Astrocyte of the spinal cord (primary cell): Measurements from ENCODE around the gene ST3GAL5.
"Not testable (repeated sequence)": the region's sequence is repeated elsewhere in the genome, so short reads cannot be mapped to it uniquely, and the experiment has no call there.

Experiments used
- DNase-seq: peaks from one replicate; pipeline ENCODE4 v3.0.0; 2011; ENCODE audit warnings: low read depth, low spot score
- H3K4me3 ChIP-seq: 2 replicates; pipeline ENCODE4 v1.5.1; 2011; ENCODE audit warnings: low read depth, mild to moderate bottlenecking, low read length, moderate library complexity
- in situ Hi-C: cut with HindIII; loops from 2 replicates; pipeline ENCODE4 v1.10.0; 2017; ENCODE audit warnings: low sequenced_read_pairs
- TF ChIP-seq, protein P1 (sequence below): IDR thresholded peaks from 2 replicates; pipeline ENCODE4 v1.5.1; 2012; ENCODE audit warnings: low read depth, mild to moderate bottlenecking, low read length, inconsistent platforms

Gene ST3GAL5

DNA sequence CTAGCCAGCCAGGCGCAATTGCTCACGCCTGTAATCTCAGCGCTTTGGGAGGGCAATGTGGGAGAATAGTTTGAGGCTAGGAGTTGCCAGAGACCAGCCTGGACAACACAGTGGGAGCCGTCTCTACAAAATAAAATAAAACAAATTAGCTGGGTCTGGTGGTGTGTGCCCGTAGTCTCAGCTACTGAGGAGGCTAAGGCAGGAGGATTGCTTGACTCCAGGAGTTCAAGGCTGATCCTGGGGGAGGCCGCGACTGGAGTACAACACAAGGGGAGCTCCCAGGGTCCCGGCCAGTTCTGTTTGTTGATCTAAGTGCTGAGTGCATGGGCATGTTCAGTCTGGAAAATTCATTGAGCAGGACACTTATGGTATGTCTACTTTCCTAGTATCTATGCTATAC, 2.6 kb downstream of the ST3GAL5 start:
- DNase-seq: no peak
- in situ Hi-C loops: no loop called here
- TF ChIP-seq, protein P1, sequence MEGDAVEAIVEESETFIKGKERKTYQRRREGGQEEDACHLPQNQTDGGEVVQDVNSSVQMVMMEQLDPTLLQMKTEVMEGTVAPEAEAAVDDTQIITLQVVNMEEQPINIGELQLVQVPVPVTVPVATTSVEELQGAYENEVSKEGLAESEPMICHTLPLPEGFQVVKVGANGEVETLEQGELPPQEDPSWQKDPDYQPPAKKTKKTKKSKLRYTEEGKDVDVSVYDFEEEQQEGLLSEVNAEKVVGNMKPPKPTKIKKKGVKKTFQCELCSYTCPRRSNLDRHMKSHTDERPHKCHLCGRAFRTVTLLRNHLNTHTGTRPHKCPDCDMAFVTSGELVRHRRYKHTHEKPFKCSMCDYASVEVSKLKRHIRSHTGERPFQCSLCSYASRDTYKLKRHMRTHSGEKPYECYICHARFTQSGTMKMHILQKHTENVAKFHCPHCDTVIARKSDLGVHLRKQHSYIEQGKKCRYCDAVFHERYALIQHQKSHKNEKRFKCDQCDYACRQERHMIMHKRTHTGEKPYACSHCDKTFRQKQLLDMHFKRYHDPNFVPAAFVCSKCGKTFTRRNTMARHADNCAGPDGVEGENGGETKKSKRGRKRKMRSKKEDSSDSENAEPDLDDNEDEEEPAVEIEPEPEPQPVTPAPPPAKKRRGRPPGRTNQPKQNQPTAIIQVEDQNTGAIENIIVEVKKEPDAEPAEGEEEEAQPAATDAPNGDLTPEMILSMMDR: no peak
- no peak overlapping the region for H3K4me3 ChIP-seq

DNA sequence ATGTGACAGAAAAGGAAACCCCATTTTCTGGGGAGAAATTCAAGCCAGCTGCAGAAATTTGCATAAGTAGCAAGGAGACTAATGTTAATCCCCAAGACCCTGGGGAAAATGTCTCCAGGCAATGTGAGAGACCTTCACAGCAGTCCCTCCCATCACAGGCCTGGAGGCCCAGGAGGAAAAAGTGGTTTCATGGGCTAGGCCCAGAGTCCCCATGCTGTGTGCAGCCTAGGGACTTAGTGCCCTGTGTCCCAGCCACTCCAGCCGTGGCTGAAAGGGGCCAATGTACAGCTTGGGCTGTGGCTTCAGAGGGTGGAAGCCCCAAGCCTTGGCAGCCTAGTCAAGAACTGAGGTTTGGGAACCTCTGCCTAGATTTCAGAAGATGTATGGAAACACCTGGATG, 7.0 kb downstream of the ST3GAL5 start:
- DNase-seq, H3K4me3 ChIP-seq, in situ Hi-C loops: not testable (repeated sequence)

DNA sequence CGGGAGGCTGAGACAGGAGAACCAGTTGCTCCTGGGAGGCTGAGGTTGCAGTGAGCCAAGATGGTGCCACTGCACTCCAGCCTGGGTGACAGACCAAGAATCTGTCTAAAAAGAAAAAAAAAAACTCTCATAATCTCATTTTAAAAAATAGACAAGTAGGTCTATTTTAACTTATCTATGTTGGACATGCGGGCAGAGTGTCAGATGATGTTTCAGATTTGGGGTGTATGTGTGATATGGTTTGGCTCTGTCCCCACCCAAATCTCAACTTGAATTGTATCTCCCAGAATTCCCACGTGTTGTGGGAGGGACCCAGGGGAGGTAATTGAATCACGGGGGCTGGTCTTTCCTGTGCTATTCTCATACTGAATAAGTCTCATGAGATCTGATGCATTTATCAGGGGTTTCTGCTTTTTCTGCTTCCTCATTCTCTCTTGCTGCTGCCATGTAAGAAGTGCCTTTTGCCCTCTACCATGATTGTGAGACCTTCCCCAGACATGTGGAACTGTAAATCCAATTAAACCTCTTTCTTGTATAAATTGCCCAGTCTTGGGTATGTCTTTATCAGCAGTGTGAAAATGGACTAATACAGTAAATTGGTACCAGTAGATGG, 8.0 kb downstream of the ST3GAL5 start:
- DNase-seq, H3K4me3 ChIP-seq, in situ Hi-C loops: not testable (repeated sequence)

DNA sequence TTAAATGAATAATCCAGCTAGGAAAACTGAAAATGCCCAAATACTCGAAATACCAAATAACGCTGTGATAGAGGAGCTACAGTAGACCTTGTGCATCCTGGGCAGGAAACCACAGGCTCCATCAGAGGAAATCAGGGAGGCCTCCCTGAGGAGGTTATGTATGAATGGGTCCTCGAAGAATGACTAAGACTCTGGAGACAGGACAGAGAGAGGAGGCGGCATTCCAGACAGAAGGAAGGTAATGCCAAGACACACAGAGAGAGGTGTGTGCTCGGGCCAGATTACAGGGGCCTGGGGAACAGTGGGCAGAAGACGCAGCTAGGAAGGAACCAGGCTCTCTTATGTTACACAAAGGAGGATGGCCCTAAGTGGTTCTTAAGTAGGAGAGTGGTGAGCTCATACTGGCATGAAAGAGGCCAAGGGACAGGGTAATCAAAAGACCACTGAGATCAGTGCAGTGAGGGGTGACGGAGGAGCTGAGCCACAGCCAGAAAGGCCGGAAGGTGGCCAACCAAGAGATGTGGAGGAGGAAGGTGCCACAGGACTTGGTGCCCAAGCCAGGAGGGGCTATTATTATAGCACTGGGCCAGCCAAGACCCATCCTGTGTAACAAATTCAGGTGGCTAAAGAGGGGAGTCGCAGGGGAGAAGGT, 9.9 kb downstream of the ST3GAL5 start:
- H3K4me3 ChIP-seq: no peak overlapping the region
- peak; percentile 33 for DNase-seq
- in situ Hi-C loops: no loop called here

DNA sequence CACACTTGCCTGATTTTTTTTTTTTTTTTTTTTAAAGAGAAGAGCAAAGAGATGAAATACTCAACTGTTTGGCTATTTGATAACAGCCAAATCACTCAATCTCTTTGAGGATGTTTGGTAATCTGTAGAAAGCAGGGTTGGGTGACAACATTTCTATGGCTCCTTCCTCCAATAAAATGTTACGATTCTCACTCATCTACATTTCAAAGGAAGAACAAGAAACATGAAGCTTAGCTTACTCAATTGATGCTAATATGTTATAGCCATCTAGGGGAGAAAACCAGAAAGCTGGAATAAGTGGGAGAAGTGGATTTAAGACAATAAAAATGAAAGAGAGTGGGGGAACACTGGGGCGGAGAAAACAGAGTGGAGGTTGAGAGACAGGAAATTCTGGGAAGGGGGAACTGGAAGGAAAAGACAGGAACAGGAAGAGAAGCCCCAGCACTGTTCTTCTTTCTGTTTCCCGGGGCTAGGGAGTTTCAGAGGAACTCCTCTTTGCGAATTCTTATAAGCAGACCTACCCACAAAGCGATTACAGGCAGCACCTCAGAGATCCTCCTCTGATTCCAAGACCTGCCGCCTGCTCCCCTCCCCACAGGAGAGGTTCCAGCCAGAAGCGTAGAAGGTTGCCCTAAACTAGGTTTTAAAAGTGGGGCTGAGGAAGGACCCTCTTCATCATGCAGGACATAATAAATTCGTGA, 13.3 kb downstream of the ST3GAL5 start:
- DNase-seq: no peak
- TF ChIP-seq, protein P1: no peak
- in situ Hi-C loops: no loop called here
- H3K4me3 ChIP-seq: no peak overlapping the region

More for the DNA sequence above, 9.9 kb downstream of the ST3GAL5 start:
- TF ChIP-seq, protein P1: no peak

DNA sequence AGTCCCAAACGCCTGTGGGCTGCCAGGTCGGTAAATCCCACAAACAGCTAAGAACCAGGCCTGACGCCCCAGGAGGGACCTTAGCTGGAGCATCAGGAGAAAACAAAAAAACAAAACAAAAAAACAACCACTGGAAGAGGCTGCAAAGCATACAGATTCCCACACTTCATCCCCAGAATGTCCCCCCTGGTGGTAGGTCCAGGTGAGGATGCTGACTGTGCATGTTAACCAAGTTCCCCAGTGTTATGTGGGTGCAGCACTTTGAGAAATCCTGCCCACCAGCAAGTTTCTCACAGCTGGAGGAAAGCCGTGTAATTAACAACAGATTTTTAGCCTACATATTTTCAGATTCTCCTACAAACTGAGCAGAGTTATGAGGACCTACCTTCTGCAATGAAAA, 15.1 kb downstream of the ST3GAL5 start:
- H3K4me3 ChIP-seq: no peak overlapping the region
- in situ Hi-C loops: no loop called here
- TF ChIP-seq, protein P1: peak; percentile 23
- no peak for DNase-seq

DNA sequence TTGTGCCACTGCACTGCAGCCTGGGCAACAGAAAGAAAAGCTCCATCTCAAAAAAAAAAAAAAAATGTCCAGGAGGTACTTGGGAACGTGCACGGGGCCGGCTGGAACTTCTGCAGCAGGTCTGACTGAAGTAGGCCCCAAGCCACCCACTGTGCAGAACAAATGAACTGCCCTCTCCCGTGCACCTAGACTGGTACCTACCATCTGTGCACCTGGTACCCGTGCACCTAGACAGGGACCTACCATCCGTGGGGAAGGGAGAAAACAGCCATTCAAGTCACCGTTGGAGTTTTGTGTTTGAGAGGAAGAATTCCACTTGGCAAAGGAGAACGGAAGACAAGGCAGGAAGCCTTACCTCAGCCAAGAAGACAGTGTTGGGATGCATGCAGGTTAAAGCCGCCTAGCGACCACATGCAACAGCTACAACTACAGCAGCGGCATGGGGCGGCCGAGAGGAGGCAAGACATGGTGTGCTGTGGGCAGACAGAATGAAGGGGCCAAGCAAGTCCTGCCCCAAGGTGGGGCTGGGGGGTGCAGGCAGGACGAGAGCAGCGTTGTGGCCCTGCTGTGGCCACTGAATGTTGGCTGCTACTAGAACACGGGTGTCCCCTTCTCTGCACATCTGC, 16.1 kb downstream of the ST3GAL5 start:
- TF ChIP-seq, protein P1: no peak

More for the DNA sequence above, 16.1 kb downstream of the ST3GAL5 start:
- DNase-seq: no peak
- in situ Hi-C loops: no loop called here
- no peak overlapping the region for H3K4me3 ChIP-seq
